ENCODE measurements around the gene DUSP3. TPM values are rescaled to one million over a fixed set of nuclear protein-coding genes. Genes with fewer than 3 reads are reported as not detected.

DUSP3 gene
- total and polyA plus RNA-seq, 2 donors (not counting 1 experiment from before 2014, with no cell fraction given), result 8.9 to 18.2 TPM

- no peaks in the 10 kb centered on the region for H3K9me3 Mint-ChIP-seq (ENCODE audit: insufficient read depth)
- ChIA-PET POLR2A (no interaction called here), CTCF (interaction anchor here (0.7 to 1.4 kb wide), 2 partner anchors 13 to 80 kb away, joined by 3 to 4 read pairs; no protein-coding TSS in a partner anchor)
- H3K27me3 ChIP-seq (replicated peaks in 1 of 4; ENCODE audit: control extremely low read depth in 1 of 4, control insufficient read depth in 3 of 4, insufficient read depth in 4 of 4, low read length in 3 of 4), result peaks cover 0 to 41% (median 8%) of the 10 kb centered on the region in 4 experiments
- no peak overlapping the region for H3K27ac Mint-ChIP-seq
- peaks cover 59% of the 10 kb centered on the region for H3K27me3 Mint-ChIP-seq
- DNase-seq (no peak), ATAC-seq (ENCODE audit: low read depth) (no peak)
- H3K79me2 ChIP-seq (ENCODE audit: control insufficient read depth, insufficient read depth, low read length), result no peaks in the 10 kb centered on the region
- H3K27ac ChIP-seq (ENCODE audit: low read length in 2 of 2), result no peak overlapping the region
- no peak for TF ChIP-seq EZH2 (IDR thresholded peaks at IDR 0.05; ENCODE audit: borderline replicate concordance, insufficient read depth, low read depth, low read length, poor library complexity, severe bottlenecking)
- TF ChIP-seq, protein P1, sequence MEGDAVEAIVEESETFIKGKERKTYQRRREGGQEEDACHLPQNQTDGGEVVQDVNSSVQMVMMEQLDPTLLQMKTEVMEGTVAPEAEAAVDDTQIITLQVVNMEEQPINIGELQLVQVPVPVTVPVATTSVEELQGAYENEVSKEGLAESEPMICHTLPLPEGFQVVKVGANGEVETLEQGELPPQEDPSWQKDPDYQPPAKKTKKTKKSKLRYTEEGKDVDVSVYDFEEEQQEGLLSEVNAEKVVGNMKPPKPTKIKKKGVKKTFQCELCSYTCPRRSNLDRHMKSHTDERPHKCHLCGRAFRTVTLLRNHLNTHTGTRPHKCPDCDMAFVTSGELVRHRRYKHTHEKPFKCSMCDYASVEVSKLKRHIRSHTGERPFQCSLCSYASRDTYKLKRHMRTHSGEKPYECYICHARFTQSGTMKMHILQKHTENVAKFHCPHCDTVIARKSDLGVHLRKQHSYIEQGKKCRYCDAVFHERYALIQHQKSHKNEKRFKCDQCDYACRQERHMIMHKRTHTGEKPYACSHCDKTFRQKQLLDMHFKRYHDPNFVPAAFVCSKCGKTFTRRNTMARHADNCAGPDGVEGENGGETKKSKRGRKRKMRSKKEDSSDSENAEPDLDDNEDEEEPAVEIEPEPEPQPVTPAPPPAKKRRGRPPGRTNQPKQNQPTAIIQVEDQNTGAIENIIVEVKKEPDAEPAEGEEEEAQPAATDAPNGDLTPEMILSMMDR (IDR thresholded peaks at IDR 0.05), result no peak
- 55% methylated on average over 2 of the region's 5 CpGs for WGBS (ENCODE audit: insufficient coverage)
- intact Hi-C loops (cut with micrococcal nuclease), result no loop called here
- no peaks in the 10 kb centered on the region for H3K36me3 ChIP-seq (replicated peaks in 1 of 2; ENCODE audit: control extremely low read depth in 1 of 2, control insufficient read depth in 1 of 2, extremely low read depth in 1 of 2, insufficient read depth in 2 of 2, low read length in 1 of 2)
- peaks cover 6% of the 10 kb centered on the region for H3K4me1 Mint-ChIP-seq
- no peaks in the 10 kb centered on the region for H4K20me1 ChIP-seq (ENCODE audit: control insufficient read depth, insufficient read depth, low read length, poor library complexity, severe bottlenecking)
- no peak overlapping the region for H3K9ac ChIP-seq (ENCODE audit: low read length)
- H3K4me3 ChIP-seq (ENCODE audit: control extremely low read depth in 1 of 5, extremely low read depth in 1 of 5, insufficient read depth in 1 of 5, low read depth in 2 of 5, low read length in 4 of 5), result no peak overlapping the region
- H3K4me1 ChIP-seq (ENCODE audit: control insufficient read depth in 2 of 2, insufficient read depth in 2 of 2, low read length in 2 of 2), result peaks cover 5 to 6% of the 10 kb centered on the region in 2 donors
- no peak overlapping the region for H3K4me2 ChIP-seq (replicated peaks; ENCODE audit: low read depth, low read length, poor library complexity, severe bottlenecking)
- no peak overlapping the region for H2AFZ ChIP-seq (ENCODE audit: insufficient read depth, low read depth, low read length, poor library complexity, severe bottlenecking)
- no peak overlapping the region for H3K4me3 Mint-ChIP-seq
- H3K9me3 ChIP-seq (ENCODE audit: control extremely low read depth in 1 of 3, control insufficient read depth in 2 of 3, insufficient read depth in 1 of 3, low read length in 2 of 3), result no peaks in the 10 kb centered on the region
Observed at GRCh38 chr17:43753493-43754129, 25.2 kb downstream of the DUSP3 start.

GRCh38 chr17:43750153-43750552 lies 28.6 kb downstream of the DUSP3 start:
- ATAC-seq (ENCODE audit: low read depth) (no peak), DNase-seq (no peak)
- no peak overlapping the region for H3K27ac ChIP-seq (ENCODE audit: low read length in 2 of 2)
- H2AFZ ChIP-seq (ENCODE audit: insufficient read depth, low read depth, low read length, poor library complexity, severe bottlenecking), result no peak overlapping the region
- intact Hi-C loops (cut with micrococcal nuclease), result no loop called here
- H3K27ac Mint-ChIP-seq, result no peak overlapping the region
- H3K4me1 ChIP-seq (ENCODE audit: control insufficient read depth in 2 of 2, insufficient read depth in 2 of 2, low read length in 2 of 2), result peaks cover under 1 to 6% of the 10 kb centered on the region in 2 donors
- H3K27me3 Mint-ChIP-seq, result peaks cover 61% of the 10 kb centered on the region
- no peak overlapping the region for H3K9ac ChIP-seq (ENCODE audit: low read length)
- H3K9me3 ChIP-seq (ENCODE audit: control extremely low read depth in 1 of 3, control insufficient read depth in 2 of 3, insufficient read depth in 1 of 3, low read length in 2 of 3), result no peaks in the 10 kb centered on the region
- H3K27me3 ChIP-seq (replicated peaks in 1 of 4; ENCODE audit: control extremely low read depth in 1 of 4, control insufficient read depth in 3 of 4, insufficient read depth in 4 of 4, low read length in 3 of 4), result peaks cover 0 to 24% (median 8%) of the 10 kb centered on the region in 4 experiments
- no peak overlapping the region for H3K4me3 ChIP-seq (ENCODE audit: control extremely low read depth in 1 of 5, extremely low read depth in 1 of 5, insufficient read depth in 1 of 5, low read depth in 2 of 5, low read length in 4 of 5)
- no peaks in the 10 kb centered on the region for H3K36me3 ChIP-seq (replicated peaks in 1 of 2; ENCODE audit: control extremely low read depth in 1 of 2, control insufficient read depth in 1 of 2, extremely low read depth in 1 of 2, insufficient read depth in 2 of 2, low read length in 1 of 2)
- ChIA-PET CTCF (interaction anchor here (1.6 to 2.3 kb wide), 3 partner anchors 10 to 55 kb away, joined by 6 to 16 read pairs (median 9); no protein-coding TSS in a partner anchor), POLR2A (no interaction called here)
- no peaks in the 10 kb centered on the region for H4K20me1 ChIP-seq (ENCODE audit: control insufficient read depth, insufficient read depth, low read length, poor library complexity, severe bottlenecking)
- peaks cover 6% of the 10 kb centered on the region for H3K4me1 Mint-ChIP-seq
- 65% methylated on average over 4 of the region's 5 CpGs for WGBS (ENCODE audit: insufficient coverage)
- no peak overlapping the region for H3K4me3 Mint-ChIP-seq
- no peaks in the 10 kb centered on the region for H3K9me3 Mint-ChIP-seq (ENCODE audit: insufficient read depth)
- no peaks in the 10 kb centered on the region for H3K79me2 ChIP-seq (ENCODE audit: control insufficient read depth, insufficient read depth, low read length)
- no peak overlapping the region for H3K4me2 ChIP-seq (replicated peaks; ENCODE audit: low read depth, low read length, poor library complexity, severe bottlenecking)
- TF ChIP-seq, protein P1 (IDR thresholded peaks at IDR 0.05), result no peak
- no peak for TF ChIP-seq EZH2 (IDR thresholded peaks at IDR 0.05; ENCODE audit: borderline replicate concordance, insufficient read depth, low read depth, low read length, poor library complexity, severe bottlenecking)
